GM21576 (cell line): ENCODE measurements around the gene LMO1.

Experiments
- ATAC-seq: cut with Tn5 transposase; IDR thresholded peaks from one replicate; pipeline ENCODE4 v1.9.1; 2021; ENCODE audit warnings: mild to moderate bottlenecking, moderate library complexity; ENCODE audit not compliant: unreplicated experiment

The LMO1 gene

DNA sequence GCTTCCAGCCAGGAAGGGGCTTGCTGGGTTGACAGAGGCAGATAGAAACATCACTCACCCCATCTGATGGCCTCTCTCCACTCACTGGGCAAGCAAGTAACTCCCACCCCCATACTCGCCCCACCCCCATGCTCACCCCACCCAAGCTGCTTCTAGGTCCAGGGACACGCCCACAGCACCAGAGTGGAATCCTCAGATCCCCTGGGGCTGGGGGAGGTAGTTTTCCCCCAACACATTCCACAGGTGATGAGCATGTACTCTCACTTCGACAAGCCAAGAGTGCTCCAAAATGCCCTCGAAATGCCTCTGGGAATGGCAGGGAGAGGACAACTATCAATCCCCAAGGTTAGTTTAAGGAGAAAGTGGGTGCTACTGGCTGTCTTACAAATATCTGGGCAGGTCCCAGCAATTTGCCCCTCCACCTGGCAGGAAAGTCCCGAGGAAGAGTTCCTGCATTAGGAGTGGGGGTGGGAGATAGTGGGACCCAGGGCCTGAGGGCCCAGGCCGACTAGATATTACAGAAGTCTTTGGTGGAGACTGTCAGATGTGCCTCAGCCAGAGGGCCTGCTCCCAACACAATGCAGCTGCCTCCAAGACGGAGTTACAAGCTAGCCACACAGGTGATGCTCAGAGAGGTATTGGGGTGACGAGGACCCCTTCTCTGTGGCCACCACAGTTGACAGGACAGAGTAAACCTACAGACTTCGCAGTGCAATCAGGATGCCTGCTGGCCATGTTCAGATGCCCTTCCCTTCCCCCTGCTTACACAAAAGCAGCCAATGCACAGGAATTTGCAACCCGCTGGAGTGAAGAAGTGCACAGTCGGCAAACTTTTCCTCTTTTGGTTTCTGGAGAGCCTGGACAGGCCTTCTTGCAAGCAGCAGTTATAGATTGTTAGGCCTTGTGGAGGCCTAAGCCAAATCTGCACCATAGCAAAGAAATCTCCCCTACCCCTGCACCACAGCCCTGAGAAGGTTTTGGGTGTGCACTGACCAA, 2.9 kb upstream of the LMO1 start:
- ATAC-seq, result no peak

DNA sequence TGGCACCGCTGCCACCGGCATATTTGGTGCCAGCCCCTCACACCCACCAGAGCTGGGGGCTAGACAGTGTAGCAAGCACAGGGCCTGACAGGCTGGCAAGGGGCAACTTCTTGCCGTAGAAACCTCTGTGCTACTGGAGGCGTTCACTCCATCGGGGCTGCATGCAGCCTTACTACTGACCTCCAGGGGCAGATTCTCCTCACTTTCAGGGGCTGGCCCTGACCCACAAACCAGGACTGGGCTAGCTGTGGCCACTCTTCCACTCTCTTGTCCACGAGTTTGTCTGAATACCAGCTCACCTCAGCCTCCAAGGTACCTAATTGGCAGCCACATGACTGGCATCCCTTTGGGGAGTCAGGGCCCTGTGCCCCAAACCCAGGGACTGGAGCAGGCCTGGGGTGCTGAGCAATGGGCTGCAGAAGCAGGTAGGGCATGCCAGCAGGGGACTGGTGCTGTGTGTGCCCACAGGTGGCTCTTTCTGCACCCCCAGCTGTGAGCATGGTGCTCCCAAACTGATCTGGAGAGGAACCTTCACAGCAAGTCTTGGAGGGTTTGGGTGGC, 2.1 kb upstream of the LMO1 start:
- no peak for ATAC-seq

DNA sequence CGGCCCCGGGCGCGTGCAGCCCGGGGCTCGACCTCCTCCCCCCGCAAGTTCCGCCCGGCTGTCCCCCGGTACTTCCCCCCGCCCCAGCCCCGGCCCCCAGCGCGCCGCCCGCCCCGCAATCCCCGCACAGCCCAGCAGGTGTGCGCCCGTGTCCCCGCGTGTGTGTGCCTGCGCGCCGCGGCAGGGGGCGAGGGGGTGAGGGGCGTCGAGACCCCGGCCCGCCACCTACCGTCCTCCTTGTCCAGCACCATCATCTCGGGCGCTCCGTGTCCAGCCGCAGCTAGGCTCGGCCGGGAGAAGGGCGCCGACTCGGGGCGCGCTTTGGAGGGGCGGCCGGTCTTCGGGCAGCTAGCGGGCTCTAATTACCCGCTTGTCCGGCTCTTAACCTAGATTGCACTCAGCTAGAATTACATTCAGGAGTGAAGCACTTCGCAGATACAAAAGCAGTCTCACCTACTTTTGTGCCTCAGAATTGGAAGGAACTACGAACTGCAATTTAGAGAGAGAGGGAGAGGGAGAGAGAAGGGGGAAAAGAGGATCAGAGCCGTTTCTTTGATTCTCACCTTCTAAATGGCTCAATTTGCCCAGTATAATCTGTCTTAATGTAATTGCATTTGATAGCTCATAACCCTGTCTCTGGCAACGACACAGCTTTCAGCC, 439 bp downstream of the LMO1 start:
- no peak for ATAC-seq

DNA sequence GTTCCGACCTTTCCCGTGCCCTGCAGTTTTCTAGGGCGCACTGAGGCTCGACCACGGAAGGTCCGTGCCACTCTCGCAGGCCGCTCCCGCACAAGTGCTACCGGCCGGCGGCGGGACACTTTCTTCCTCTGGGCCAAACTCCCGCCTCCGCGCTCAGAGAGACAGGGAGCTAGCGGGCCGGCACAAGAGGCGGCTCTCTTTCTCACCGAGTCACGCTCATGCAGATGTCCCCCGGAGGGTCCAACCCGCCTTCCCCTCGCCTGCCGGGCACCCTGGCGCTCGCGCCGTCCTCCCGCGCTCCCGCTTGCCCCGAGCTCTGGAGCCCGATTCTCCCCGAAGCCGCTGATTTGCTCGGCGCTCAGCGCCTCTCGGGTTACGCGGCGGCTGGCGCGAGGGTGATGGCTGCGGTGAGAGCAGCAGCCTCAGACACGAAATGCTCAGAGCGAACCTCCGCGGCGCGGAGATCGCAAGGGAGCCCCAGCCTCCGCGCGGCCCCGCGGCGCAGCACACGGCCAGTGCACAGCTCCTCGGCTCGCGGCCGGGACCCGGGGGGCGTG, 1.0 kb downstream of the LMO1 start:
- ATAC-seq, result no peak

DNA sequence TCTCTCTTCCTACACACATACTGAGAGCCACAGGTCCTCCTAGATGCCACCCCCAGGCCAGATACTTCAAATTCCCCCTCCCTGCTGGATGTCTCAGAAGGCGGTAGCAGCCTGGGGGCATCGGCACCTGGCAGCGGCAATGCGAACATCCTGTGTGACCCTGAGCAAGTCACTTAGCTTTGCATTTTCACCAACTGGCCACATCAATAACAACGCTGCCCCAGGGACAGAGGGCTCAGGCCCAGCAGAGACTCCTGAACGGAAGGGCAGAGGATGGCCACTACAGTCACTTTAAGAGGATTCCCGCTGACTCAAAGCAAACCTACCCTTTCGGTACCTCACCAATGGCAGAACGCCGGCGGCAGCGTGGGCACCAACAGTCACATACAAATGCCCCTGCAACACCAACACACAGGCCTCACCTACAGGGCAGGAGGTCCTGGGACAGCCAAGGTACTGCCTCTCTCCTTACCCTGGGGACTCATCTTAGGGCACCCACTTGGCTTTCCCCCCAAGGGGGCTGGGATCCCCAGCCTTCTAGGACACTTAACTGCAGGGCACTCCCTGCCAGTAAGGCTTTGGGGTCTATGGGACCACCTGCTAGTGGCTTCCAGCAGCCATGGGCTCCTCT, 1.6 kb downstream of the LMO1 start:
- ATAC-seq, result no peak

DNA sequence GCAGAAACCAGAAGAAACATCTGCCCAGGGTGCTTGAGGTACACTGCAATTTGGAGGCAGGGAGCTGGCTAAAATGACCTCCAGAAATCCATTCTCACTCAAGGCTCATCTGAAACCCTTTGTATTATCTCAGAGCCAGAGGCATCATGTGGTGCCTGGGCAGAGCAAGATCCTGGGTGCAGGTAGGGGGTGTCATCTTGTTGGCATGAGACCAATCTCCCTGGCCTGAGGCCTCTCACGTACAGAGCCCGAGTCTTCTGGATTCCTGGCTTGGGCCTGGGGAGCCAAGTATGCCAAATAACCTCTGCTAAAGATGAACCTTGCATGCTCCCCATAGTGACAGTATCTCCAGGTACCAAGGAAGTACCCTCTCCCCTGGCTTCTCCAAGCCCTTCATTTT, 2.4 kb downstream of the LMO1 start:
- ATAC-seq, result no peak

DNA sequence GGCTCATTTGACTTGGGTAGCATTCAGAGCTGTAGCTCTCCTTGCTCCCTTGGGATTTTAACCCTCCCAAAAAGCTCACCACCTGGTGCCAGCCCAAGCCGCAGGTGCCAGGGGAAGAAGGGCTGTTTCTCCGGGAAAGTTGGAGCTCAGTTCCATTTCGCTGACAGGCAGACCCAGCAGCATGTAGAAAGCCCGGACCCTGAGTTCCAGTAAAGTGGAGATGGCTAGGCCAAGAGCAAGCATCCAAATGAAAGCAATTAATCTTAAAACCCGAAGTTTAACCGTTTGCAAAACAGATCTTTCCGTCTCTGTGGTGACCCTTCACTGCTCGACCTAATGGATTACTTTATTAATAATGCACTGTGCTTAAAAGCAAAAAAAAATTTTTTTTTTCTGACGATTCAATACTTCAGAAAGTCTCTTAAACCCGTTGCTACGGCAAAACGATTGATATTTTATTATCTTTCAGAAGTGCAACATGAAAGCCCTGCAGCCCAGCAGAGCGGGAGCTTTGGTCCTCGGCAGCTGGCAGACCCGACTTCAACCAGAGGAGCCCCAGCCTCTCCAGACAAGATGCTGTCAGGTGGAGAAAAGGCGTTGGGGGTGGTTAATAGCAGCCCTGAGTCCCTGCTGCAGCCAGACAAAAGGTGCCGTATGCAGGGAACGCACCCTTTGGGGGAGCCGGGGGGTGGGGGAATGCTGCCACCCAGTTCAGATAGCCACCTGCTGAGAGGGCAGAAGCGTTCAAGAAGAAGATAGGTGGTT, 3.3 kb downstream of the LMO1 start:
- no peak for ATAC-seq

DNA sequence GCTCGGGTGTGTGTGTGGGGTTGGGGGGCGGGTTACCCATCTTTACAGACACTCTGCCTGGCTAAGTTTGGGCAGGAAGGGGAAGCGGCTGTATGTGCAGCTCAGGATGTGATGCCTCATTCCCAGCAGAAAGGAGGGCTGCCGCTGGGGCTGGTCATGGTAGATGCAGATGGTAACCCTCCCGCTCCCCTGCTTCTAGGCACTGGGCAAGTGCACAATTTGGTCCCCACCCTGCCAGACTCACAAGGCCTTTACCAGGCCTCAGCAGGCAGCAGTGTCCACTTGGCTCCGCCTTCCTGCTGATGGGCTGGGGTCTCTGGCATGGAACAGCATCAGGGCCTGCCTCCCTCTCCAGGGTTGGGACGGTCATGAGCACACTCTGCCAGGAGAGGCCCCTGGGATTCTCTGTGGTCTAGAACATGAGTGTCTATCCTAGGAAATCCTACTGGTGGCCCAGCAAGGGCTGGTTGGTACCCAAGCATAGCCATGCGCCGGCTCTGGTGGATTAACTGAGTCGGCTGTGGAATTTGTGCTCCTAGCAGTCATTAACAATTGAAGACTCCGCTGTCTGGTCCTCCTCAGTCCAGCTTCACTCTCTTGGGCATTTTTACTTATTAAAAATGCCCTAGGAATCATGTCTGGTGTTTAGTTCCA, 4.2 kb downstream of the LMO1 start:
- no peak for ATAC-seq

DNA sequence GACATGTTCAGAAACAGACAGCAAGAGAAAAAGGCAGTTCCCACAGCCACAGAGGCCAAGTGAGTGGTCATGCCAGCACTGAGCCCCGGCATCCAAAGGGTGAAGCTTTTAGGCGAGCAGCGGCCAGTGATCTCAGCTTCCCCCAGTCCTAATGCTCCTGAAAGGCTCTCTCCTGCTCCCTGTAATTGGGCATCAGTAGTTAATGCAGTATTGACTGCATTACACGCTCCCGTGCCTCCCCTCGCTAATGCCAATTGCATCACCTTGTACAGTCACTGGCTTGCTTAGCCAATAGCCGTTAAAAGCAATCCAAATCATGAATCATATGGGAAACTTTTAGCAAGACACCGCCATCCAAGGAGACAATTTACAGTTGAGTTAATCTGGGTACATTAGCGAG, 4.9 kb downstream of the LMO1 start:
- ATAC-seq, result no peak

DNA sequence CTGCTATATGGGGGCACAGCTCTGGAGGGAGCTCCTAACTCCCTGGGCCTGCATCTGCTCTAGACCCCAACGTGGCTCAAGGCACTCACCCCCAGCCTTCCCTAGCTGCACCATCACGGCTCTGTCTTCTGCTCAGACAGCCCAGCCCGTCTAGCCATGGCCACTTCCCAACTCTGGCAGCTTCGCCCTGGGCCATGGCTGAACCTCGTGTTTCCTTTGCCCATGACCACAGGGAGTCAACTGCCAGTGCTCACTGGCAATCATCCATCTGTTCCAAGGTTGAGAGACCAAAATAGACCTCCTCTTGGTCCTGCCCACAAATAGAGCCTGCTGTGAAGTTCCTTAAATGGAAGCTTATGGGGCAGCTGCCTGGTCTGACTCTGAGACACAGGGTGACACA, 5.4 kb downstream of the LMO1 start:
- ATAC-seq, result no peak

DNA sequence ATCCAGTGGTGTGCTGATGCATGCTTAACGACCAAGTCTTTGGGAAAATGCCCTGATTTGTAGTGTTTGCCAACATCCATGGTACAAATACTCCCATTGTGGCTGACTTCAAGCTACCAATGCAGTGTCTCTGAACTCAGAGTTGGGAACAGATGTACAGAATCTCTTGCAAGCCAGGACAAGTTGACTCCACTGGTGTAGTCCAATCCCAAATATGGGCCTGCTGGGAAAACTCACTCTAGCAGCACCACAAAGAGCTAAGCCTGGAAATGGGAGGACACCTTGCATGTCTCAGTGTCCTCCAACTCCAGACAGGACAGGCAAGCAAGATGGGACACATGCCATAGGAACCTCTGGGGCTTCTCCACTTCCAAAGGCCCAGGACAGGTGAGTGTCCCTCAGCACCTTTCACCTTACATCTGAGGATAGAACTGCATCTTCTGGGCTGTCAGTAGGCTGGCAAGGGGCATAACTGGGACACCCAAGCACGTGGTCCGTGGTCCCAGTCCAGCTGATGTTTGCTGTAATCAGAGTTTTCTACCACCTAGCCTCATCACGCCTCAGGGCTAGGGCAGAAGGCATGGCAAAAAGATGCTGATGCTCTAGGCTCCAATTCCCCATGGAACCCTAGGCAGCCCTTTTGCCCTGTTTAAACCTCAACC, 6.5 kb downstream of the LMO1 start:
- no peak for ATAC-seq

DNA sequence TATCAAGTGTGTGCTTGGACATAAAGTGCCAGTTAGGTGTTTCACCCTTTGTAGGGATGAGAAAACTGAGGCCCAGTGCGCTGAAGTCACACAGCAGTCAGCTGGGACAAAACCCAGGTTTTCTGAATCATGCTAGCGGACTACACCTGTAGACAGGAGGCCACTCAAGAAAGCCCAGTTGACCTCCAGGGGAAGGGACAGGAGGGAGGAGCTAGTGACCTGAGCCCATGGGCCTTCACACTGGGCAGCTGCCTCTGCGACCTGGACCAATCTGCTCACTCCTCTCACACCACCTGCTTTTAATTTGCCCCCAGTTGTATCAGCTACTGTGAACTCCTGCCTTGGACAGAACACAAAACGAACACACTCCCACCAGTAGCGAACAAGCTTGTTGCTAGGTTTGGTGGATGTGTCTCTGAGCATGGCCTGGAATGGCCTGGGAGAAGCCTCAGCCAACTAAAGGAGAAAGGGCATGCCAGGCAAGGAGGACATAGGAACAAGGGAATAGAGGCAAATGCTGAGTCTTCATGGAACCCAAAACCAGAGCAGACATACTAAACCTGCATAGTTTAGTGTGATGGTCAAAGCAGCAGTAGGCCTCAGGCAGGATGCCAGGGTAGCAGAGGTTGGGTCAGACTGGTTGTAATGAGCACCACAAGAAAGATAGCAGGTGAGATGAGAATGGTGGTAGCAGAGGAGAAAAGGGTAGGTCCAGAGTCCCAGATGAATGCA, 7.2 kb downstream of the LMO1 start:
- ATAC-seq, result no peak

DNA sequence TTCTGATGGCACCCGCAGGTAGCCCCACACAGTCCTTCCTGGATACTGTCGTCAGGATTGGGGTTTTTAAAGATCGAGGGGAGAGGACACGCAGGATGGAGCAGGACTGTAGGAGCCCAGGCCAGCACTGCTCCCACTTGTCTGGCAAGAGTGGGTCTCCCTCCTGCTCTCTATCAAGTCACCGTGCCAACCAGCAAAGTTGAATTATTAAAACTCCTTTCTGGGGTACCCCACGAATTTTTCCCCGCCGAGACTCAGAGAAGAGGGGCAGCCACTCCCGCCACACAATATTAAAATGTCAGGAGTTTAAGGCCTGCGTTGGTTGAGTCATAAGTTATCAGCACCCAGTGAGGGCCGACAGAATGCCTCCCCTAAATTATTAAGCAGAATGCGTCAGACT, 10.1 kb downstream of the LMO1 start:
- ATAC-seq, result no peak

DNA sequence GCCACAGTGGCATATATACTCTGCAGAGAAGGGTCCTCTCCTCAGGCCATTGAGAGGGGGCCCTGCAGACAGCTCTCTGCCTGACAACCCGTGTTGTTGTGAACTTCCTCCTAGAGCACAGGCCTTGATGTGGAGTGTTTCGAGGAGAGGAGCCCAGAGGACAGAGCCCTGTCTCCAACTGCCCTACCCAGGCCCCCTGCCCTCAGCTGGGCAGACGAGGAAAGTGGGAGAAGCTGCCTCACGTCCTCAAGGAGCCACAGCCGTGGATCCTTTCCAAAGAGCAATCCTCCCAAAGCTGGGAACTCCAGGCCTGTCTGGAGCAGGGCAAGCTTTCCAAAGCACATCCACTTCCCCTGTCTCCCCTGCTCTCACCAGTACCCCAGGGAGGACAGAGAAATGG, 10.7 kb downstream of the LMO1 start:
- no peak for ATAC-seq

DNA sequence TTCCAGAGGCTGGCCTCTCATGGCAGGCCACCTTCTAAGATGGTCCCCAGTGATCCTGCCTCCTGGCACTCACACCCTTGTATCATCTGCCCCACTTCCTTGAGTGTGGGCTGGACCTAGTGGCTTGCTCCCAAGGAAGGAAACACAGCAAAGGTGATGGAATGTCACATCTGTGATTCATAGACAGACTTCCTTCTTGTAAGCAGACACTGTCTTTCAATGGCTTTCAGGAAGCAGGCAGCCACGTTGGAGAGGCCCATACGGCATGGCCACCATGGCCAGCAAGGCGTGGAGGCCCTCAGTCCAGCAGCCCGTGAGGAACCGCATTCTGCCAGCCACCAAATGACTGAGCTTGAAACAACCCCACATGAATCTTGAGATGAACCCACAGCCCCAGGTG, 11.3 kb downstream of the LMO1 start:
- ATAC-seq, result no peak

DNA sequence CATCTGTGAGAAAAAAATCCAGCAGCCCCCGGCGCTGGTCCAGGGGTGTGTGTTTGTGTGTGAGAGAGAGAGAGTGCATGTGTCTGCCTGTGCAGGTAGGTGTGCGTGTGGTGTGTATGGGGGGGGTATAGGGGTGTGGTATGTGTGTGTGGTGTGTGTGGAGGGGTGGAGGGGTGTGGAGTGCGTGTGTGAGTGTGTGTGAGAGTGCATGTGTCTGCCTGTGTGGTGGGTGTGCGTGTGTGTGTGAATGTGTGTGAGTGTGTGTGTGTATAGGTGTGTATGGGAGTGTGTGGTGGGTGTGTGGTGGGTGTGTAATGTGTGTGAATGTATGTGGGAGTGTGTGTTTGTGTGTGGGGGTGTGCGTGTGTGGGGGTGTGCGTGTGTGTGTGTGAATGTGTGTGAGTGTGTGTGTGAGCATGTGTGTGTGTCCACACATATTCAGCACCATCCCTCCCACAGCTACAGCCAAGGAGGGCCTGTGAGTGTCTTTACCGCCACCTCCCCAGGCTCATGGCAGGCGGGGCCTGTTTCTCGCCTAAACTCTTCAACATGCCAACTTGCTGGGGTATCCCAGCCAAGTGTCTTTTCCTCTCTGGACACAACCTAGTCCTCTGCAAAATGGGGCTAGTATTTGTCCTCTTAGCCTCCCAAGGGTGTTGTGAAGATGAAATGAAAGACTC, 11.9 kb downstream of the LMO1 start:
- ATAC-seq, result no peak

DNA sequence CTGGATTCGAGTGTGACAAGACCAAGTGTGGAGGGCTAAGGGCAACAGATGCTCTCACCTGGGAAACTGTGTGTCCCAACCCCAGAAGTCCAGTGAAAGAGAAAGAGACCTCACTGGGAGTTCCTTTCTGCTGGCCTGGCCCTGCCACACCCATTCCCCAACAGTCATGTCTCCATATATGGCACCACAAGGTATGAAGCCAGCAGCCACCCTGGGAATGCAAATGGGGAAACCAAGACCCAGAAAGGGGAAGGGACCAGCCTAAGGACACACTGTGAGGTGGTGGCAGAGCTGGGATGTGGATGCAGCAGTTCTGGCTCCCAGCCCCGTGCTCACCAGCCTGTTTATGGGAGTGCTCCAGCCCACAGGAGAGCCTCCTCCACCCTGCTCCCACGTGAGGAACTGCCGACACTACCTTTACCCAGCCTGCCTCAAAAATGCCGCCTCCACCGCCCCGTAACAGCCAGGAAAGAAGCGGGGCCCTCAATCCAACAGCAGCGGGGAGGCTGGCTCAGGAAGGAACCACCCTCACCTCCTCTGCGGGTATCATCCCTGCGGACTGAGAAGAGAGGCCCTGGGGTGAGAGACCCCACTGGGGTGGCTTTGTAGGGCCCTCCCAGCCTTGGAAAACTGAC, 12.6 kb downstream of the LMO1 start:
- ATAC-seq, result no peak

DNA sequence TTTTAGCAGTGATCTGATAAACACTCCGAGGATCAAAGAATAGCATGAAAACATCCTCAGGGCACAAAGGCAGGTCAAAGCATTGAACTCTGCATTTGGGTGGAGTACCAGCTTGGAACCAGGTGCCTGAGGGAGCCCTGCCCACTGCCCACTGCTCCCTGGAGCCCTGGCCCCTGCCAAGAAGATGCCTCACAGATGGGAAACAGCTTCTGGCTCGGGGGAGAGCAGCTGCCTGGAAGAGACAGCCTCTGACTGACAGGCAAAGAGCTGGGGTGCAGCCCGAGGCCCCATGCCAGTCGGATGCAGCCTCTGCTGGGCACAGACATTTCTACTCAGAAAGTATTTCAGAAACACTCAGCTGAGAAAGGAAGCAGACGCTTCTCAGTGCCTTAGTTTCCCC, 13.2 kb downstream of the LMO1 start:
- no peak for ATAC-seq
